Mesothelial cell of epicardium (in vitro differentiated cells): ENCODE results near the gene ENG. TPM values are rescaled to one million over a fixed set of nuclear protein-coding genes. Genes with fewer than 3 reads are reported as not detected.

ENCODE experiments used
- DNase-seq, 2 experiments: peaks; one replicate each; pipeline ENCODE4 v3.0.0; 2021; ENCODE audit warnings: low spot score in 2 of 2; ENCODE audit not compliant: unreplicated experiment in 2 of 2
- H3K27ac Mint-ChIP-seq: 2 replicates; pipeline ENCODE4 v1.8.0; 2021; ENCODE audit warnings: mixed read lengths
- H3K27me3 Mint-ChIP-seq: 2 replicates; pipeline ENCODE4 v1.8.0; 2021; ENCODE audit warnings: low read depth, mixed read lengths
- H3K36me3 Mint-ChIP-seq: 2 replicates; pipeline ENCODE4 v1.8.0; 2021; ENCODE audit warnings: mixed read lengths
- H3K4me1 Mint-ChIP-seq: 2 replicates; pipeline ENCODE4 v1.8.0; 2021; ENCODE audit warnings: mixed read lengths
- H3K4me3 Mint-ChIP-seq: 2 replicates; pipeline ENCODE4 v1.8.0; 2021; ENCODE audit warnings: mild to moderate bottlenecking, moderate library complexity, mixed read lengths
- H3K9me3 Mint-ChIP-seq: 2 replicates; pipeline ENCODE4 v1.8.0; 2021; ENCODE audit warnings: mixed read lengths
- CTCF ChIP-seq: fragments of 200-600 bp; sonication (generic); IDR thresholded peaks from one replicate; pipeline ENCODE4 v1.5.0; 2021; ENCODE audit warnings: antibody characterized with exemption; ENCODE audit not compliant: unreplicated experiment
- total RNA-seq: library from RNA; stranded (reverse); gene quantifications from 3 replicates; pipeline ENCODE4 v1.2.1, GENCODE V29; 2021

Gene ENG
- total RNA-seq = 7.3 to 8.5 TPM (median 8.1 TPM) in 3 replicates

- H3K36me3 Mint-ChIP-seq = peaks cover 2% of the 10 kb centered on the region
- no peak for DNase-seq
- H3K9me3 Mint-ChIP-seq = peaks cover 3% of the 10 kb centered on the region
- no peak within 1 kb of the TSS for H3K27ac Mint-ChIP-seq
- peak within 1 kb of the TSS; percentile 54 for H3K4me3 Mint-ChIP-seq
- no peaks in the 10 kb centered on the region for H3K27me3 Mint-ChIP-seq
- H3K4me1 Mint-ChIP-seq = peaks cover 12% of the 10 kb centered on the region
- no peak for TF ChIP-seq CTCF
Measured at GRCh38 chr9:127854184-127854806, at the start of gene ENG. Gene ENG, minus strand, starts transcription at chr9:127854658. Its CDS starts 303 bp downstream, at chr9:127854355.

- H3K4me1 Mint-ChIP-seq = peaks cover 31% of the 10 kb centered on the region
- no peaks in the 10 kb centered on the region for H3K27me3 Mint-ChIP-seq
- no peak for DNase-seq
- H3K9me3 Mint-ChIP-seq = no peaks in the 10 kb centered on the region
- peak overlapping the region; percentile 95 for H3K27ac Mint-ChIP-seq
- no peaks in the 10 kb centered on the region for H3K36me3 Mint-ChIP-seq
- peak overlapping the region; percentile 44 for H3K4me3 Mint-ChIP-seq
- no peak for TF ChIP-seq CTCF
Measured at GRCh38 chr9:127903557-127904475, 49.4 kb upstream of the ENG start.

- Mint-ChIP-seq H3K9me3 (peaks cover 12% of the 10 kb centered on the region), H3K27ac (peak within 1 kb of the TSS; percentile 87), H3K36me3 (peaks cover 27% of the 10 kb centered on the region), H3K4me1 (peaks cover 27% of the 10 kb centered on the region), H3K4me3 (peak within 1 kb of the TSS; percentile 82), H3K27me3 (no peaks in the 10 kb centered on the region)
- TF ChIP-seq CTCF = no peak
- peak; percentile 54 to 71 for DNase-seq
Measured at GRCh38 chr9:127899128-127899943, 44.9 kb upstream of the ENG start, which contains the start of gene ST6GALNAC6. Gene ST6GALNAC6, minus strand, starts transcription at chr9:127899603. Its CDS starts 1,622 bp downstream, at chr9:127897981.

- H3K36me3 Mint-ChIP-seq = peaks cover 34% of the 10 kb centered on the region
- peak in 1 of 2 experiments; percentile 52 for DNase-seq
- H3K27ac Mint-ChIP-seq = peak overlapping the region; percentile 87
- H3K4me3 Mint-ChIP-seq = peak overlapping the region; percentile 82
- H3K27me3 Mint-ChIP-seq = no peaks in the 10 kb centered on the region
- H3K9me3 Mint-ChIP-seq = peaks cover 19% of the 10 kb centered on the region
- H3K4me1 Mint-ChIP-seq = peaks cover 20% of the 10 kb centered on the region
- no peak for TF ChIP-seq CTCF
Measured at GRCh38 chr9:127898433-127899127, 44.1 kb upstream of the ENG start.
